GF-D8 (cell line): ENCODE measurements around the gene CASTOR2.
"Not testable (repeated sequence)": the region's sequence is repeated elsewhere in the genome, so short reads cannot be mapped to it uniquely, and the experiment has no call there.

Experiments
- DNase-seq: peaks from one replicate; lab custom pipeline; 2025; lab: John Stamatoyannopoulos, UW

CASTOR2 gene

DNA sequence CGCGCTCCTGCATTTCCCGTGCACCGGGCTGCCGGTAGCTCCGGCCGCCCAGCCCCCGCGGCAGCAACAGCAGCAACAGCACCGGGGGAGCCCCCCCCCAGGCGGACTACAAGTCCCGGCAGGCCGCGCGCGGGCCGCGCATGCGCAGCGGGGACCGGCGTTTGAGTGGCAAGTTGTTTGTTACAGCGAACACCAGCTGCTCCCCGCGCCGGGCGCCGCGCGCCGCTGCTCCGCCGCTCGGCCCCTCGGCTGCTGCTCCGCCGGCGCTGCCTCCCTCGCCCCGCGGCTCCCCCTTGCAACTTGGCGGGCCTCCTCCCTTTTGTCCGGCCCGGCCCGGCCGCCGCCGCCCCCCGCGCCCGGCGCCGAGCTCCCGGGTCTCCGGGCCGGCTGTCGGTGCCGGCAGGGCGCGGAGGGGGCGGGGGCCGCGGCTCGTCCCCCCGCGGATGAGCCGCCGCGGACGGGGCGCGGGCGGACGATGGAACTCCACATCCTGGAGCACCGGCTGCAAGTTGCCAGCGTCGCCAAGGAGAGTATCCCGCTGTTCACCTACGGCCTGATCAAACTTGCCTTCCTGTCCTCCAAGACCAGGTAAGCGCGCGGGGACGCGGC lies at the start of gene CASTOR2:
TSS of gene CASTOR2 (plus strand) at position 195 of the 609 bp plus-strand sequence. CDS start at position 476, 281 bp downstream.
- peak; percentile 25 for DNase-seq

GRCh38 chr7:74922321-74922890 lies 42.1 kb upstream of the CASTOR2 start:
- not testable (repeated sequence) for DNase-seq

GRCh38 chr7:74923644-74924043 lies 40.9 kb upstream of the CASTOR2 start:
- DNase-seq, result not testable (repeated sequence)

DNA sequence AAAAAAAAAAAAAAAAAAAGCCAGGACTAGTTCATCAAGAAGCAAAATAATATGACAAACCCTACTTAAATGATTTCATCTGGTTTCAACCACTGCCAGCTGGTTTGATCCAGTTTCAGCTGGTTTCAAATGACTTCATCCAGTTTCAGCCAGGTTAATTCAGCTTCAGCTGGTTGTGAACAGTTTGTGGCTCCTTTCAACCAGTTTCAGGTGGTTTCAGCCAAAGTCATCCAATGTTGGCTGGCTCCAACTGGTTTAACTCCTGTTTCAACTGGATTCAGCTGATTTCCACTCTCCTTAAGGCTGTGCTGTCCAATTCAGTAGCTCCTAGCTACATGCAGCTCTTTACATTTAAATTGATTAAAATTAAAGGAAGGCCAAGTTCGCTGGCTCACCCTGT lies 37.5 kb upstream of the CASTOR2 start:
- not testable (repeated sequence) for DNase-seq

DNA sequence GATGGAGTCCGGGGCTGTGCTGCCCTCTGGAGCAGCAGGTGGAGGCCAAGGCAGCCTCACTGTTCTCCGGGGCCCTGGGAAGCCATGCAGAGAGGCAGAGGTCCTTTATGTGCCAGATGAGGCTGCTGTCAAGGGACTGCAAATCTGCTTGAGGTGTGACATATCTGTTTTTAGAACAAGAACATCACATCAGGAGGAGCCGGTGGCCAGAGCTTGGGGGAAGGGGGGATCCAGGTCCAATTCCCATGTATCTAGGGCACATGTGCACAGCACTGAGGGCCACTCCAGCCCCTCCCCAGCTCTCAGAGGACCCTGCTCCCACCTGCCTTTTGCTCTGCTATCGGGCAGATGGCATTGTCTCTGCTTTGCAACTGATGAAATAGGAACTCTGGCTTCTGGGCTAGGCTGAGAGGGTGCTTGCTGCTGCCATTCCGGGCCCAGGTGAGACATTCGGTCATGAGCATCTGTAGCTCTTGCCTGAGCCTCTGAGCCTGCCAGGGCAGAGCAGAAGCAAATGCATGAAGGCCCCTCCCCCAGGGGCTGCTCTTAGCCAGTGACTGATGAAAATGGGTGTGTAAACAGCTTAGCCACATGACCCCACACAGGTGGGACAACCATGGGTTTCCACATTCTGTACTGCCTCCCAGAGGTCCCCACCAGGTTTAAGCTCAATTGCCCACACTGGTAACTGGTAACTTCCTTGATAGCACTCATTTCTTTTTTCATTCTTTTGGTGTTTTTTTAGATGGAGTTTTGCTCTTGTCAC lies 32.8 kb upstream of the CASTOR2 start:
- not testable (repeated sequence) for DNase-seq

GRCh38 chr7:74939429-74939828 lies 25.1 kb upstream of the CASTOR2 start:
- not testable (repeated sequence) for DNase-seq

DNA sequence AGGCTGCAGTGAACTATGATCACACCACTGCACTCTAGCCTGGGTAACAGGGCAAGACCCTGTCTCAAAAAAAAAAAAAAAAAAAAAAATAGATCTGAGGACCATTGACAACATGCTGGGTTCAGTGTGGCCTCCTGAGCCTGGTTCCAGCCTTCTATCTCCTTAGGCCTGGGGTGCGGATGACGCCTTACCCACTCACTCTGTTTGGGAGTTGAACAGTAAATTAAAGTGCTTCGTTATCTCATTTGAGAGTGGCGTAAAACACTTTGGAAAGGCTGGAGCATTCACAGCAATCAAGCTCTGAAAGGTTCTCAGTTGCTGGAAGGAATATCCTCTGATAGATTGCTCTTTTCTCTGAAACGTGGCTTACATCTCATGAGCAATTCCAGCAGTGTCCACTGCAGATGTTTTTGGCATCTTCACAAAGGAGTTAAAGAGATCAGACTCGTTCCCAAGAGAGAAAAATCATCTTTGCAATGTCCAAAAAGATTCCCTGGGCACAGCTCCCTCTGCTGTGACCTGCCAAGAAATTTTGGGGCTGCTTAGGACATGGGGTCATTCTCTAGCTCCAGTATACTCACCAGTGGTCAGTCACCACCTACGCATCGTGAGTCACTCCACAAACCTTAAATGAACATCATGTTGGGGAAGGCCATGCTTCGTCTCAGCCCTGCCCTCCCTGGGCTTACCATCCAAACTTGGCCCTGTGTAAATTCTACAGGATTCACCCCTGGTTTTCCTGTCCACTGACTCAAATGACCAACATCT lies 23.0 kb upstream of the CASTOR2 start:
- not testable (repeated sequence) for DNase-seq

DNA sequence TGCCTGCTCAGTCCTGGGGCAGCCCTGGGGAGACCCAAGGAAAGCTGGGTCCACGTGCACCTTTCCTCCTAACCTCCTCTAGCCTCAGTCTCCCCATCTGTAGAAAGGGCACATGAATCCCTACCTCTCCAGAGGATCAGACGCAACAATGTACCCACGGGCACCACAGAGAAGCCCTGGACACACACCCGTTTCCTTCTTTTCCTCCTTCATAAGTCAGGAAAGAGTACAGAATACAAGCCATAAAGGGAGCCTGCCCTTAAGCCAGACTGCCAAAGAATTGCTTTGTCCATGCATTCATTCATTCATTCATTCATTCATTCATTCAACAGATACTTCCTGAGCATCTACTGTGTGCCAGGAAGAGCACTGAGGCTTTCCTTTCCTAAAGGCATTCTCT lies 20.6 kb upstream of the CASTOR2 start:
- DNase-seq, result not testable (repeated sequence)

GRCh38 chr7:74947741-74948140 lies 16.8 kb upstream of the CASTOR2 start:
- not testable (repeated sequence) for DNase-seq

DNA sequence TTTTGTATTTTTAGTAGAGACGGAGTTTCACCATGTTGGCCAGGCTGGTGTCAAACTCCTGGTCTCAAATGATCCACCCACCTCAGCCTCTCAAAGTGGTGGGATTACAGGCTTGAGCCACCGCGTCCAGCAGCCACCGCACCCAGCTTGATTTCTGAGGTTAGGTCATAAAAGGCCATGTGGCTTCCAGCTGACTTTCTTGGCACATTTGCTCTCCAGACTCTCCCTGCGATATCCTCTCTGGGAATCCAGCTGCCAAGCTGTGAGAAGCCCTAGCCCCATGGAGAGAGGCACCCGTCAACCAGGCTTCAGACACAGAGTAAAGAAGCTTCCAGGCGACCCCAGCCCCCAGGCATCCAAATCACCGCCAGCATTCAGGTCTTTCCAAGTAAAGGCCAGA lies 10.7 kb upstream of the CASTOR2 start:
- DNase-seq, result not testable (repeated sequence)

- DNase-seq, result not testable (repeated sequence)
Observed at GRCh38 chr7:74958328-74958727, 6.2 kb upstream of the CASTOR2 start.

- not testable (repeated sequence) for DNase-seq
Observed at GRCh38 chr7:74963704-74964510, 598 bp upstream of the CASTOR2 start.

GRCh38 chr7:74966208-74966854 lies 1.8 kb downstream of the CASTOR2 start:
- DNase-seq, result not testable (repeated sequence)

GRCh38 chr7:74966909-74967308 lies 2.4 kb downstream of the CASTOR2 start:
- not testable (repeated sequence) for DNase-seq

GRCh38 chr7:74971431-74971830 lies 6.9 kb downstream of the CASTOR2 start:
- not testable (repeated sequence) for DNase-seq

- not testable (repeated sequence) for DNase-seq
Observed at GRCh38 chr7:74972377-74972776, 7.9 kb downstream of the CASTOR2 start.

- DNase-seq, result not testable (repeated sequence)
Observed at GRCh38 chr7:74975959-74976358, 11.5 kb downstream of the CASTOR2 start.

DNA sequence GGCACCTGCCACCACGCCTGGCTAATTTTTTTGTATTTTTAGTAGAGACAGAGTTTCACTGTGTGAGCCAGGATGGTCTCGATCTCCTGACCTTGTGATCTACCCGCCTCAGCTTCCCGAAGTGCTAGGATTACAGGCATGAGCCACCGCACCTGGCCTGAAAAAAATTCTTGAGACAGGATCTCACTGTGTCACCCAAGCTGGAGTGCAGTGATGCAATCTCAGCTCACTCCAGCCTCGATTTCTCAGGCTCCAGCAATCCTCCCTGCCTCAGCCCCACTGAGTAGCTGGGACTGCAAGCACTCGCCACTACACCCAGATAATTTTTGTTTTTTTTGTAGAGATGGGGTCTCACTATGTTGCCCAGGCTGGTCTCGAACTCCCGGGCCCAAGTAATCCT lies 13.0 kb downstream of the CASTOR2 start:
- not testable (repeated sequence) for DNase-seq

DNA sequence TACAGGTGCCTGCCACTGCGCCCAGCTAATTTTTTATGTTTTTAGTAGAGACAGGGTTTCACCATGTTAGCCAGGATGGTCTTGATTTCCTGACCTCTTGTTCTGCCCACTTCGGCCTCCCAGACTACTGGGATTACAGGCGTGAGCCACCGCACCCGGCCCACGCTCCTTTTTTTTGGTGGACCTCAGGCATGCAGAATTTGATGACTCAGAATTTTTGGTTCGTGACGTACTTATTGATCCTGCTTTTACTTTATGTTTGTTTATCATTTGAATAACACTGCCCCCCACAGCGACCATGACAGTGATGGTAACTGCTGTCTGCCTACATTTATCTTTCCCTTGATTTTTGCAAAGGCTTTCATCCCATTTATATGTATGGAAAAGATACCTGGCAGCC lies 23.9 kb downstream of the CASTOR2 start:
- DNase-seq, result not testable (repeated sequence)

DNA sequence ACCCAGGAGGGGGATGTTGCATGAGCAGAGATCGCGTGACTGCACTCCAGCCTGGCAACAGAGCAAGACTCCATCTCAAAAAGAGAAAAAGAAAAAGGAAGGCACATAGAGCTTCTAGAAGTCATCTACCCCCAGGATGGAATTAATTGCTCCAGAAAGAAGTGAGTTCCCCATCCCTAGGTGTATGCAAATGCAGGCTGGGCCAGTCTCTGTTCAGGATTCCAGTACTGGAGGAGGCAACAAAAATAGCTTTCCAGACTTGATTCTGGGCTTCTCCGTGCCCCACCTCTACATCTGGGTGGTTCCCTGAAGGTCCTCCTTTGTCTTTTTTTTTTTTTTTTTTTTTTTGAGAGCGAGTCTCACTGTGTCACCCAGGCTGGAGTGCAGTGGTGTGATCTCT lies 28.6 kb downstream of the CASTOR2 start:
- DNase-seq, result no peak
